A549 (cell line): Measurements from ENCODE around the gene GORASP1. TPM values are rescaled to one million over a fixed set of nuclear protein-coding genes. Genes with fewer than 3 reads are reported as not detected.

ENCODE experiments used
- ATAC-seq, 2 experiments: fragments of 200-7000 bp in 1 of 2; fragments of >200 bp in 1 of 2; cut with Nextera tagmentation in 1 of 2; cut with Tn5 transposase in 1 of 2; 3 replicates each; pipeline versions ENCODE4 v1.8.0 to v1.9.1; 2018 to 2020; ENCODE audit warnings: mild to moderate bottlenecking in 1 of 2, moderate library complexity in 1 of 2
- CTCF ChIA-PET: fragments of 300-600 bp; sonication (Branson Sonifier 250); formaldehyde crosslinking; extraction: SDS; loops from one replicate; lab custom pipeline; 2021; ENCODE audit warnings: antibody characterized with exemption, inconsistent platforms; lab: Yijun Ruan, JAX
- POLR2A ChIA-PET: fragments of 350-600 bp; formaldehyde crosslinking; extraction: SDS; loops from one replicate; lab custom pipeline; 2021; ENCODE audit warnings: antibody characterized with exemption, inconsistent platforms; lab: Yijun Ruan, JAX
- DNase-seq, 2 experiments: peaks; one replicate each; pipeline versions ENCODE4 v3.0.0 to v3.0.0-alpha.2; 2011 to 2016; ENCODE audit warnings: low read depth in 1 of 2, low spot score in 1 of 2
- FAIRE-seq: peaks from 2 replicates; lab custom pipeline; 2011; peaks lifted over from hg19 to GRCh38; lab: Jason Lieb, UNC
- H3K27ac ChIP-seq, 2 experiments: fragments of >200 bp; sonication (Bioruptor Twin); formaldehyde crosslinking; 3 replicates each; pipeline ENCODE4 v1.5.1; 2016 to 2017
- H3K4me1 ChIP-seq: fragments of >200 bp; sonication (Bioruptor Twin); formaldehyde crosslinking; 3 replicates; pipeline ENCODE4 v1.6.1; 2016
- H3K4me2 ChIP-seq: fragments of >200 bp; sonication (Bioruptor Twin); formaldehyde crosslinking; 3 replicates; pipeline ENCODE4 v1.6.1; 2016
- H3K4me3 ChIP-seq: fragments of >200 bp; sonication (Bioruptor Twin); formaldehyde crosslinking; 3 replicates; pipeline ENCODE4 v1.5.1; 2016
- H3K9me3 ChIP-seq: fragments of >200 bp; sonication (Bioruptor Twin); formaldehyde crosslinking; 3 replicates; pipeline ENCODE4 v1.6.1; 2016
- CBX2 ChIP-seq: fragments of 200-600 bp; sonication (generic); IDR thresholded peaks from 2 replicates; pipeline ENCODE4 v1.6.1; 2016; ENCODE audit warnings: low read depth, mild to moderate bottlenecking, borderline replicate concordance
- CEBPB ChIP-seq, 2 experiments: fragments of >200 bp in 1 of 2; sonication (Bioruptor Twin) in 1 of 2; formaldehyde crosslinking in 1 of 2; IDR thresholded peaks; 2 replicates each; pipeline ENCODE4 v1.6.1; 2012 to 2016
- E2F6 ChIP-seq: IDR thresholded peaks from 2 replicates; pipeline ENCODE4 v1.6.1; 2012; ENCODE audit warnings: low read depth, borderline replicate concordance
- EP300 ChIP-seq, 2 experiments: fragments of >200 bp; sonication (Bioruptor Twin); formaldehyde crosslinking; IDR thresholded peaks; 2 replicates in 1 of 2; 3 replicates in 1 of 2; pipeline ENCODE4 v1.6.1; 2016 to 2017
- FOSB ChIP-seq: fragments of 250-450 bp; sonication (Bioruptor Pico); IDR thresholded peaks from 2 replicates; pipeline ENCODE4 v1.5.0; 2020; ENCODE audit warnings: mild to moderate bottlenecking, moderate library complexity
- GATA3 ChIP-seq: IDR thresholded peaks from 2 replicates; pipeline ENCODE4 v1.6.1; 2012; ENCODE audit warnings: borderline replicate concordance
- HDAC2 ChIP-seq: fragments of 200-600 bp; sonication (generic); IDR thresholded peaks from 2 replicates; pipeline ENCODE4 v1.6.1; 2016
- KDM1A ChIP-seq: fragments of 200-600 bp; sonication (generic); IDR thresholded peaks from 2 replicates; pipeline ENCODE4 v1.6.1; 2016; ENCODE audit warnings: low read depth, mild to moderate bottlenecking
- MAFK ChIP-seq: fragments of 450-650 bp; IDR thresholded peaks from 2 replicates; pipeline ENCODE4 v1.6.1; 2014; ENCODE audit not compliant: partially characterized antibody
- MAZ ChIP-seq: fragments of 150-350 bp; IDR thresholded peaks from 2 replicates; pipeline ENCODE4 v1.6.1; 2014; ENCODE audit warnings: antibody characterized with exemption, low read depth, low read length, borderline replicate concordance
- NFE2L2 ChIP-seq: fragments of 150-350 bp; conservative IDR thresholded peaks from 2 replicates; pipeline ENCODE4 v1.6.1; 2014; ENCODE audit warnings: low read length
- NR3C1 ChIP-seq: fragments of >200 bp; sonication (Bioruptor Twin); formaldehyde crosslinking; IDR thresholded peaks from 3 replicates; pipeline ENCODE4 v1.6.1; 2017
- PBX3 ChIP-seq: IDR thresholded peaks from 2 replicates; pipeline ENCODE4 v1.6.1; 2012
- POLR2A ChIP-seq: IDR thresholded peaks from 2 replicates; pipeline ENCODE4 v1.6.1; 2012; ENCODE audit warnings: mild to moderate bottlenecking, low read length
- RNF2 ChIP-seq: fragments of 200-600 bp; sonication (generic); IDR thresholded peaks from 2 replicates; pipeline ENCODE4 v1.6.1; 2016; ENCODE audit warnings: low read depth, mild to moderate bottlenecking, antibody characterized with exemption, moderate library complexity, borderline replicate concordance
- SMC3 ChIP-seq: fragments of >200 bp; sonication (Bioruptor Twin); formaldehyde crosslinking; IDR thresholded peaks from 3 replicates; pipeline ENCODE4 v1.6.1; 2018; ENCODE audit warnings: inconsistent platforms
- TP53 ChIP-seq: fragments of 250-450 bp; sonication (Bioruptor Pico); IDR thresholded peaks from 2 replicates; pipeline ENCODE4 v1.5.0; 2021; ENCODE audit warnings: mild to moderate bottlenecking, moderate library complexity
- ZC3H11A ChIP-seq: fragments of 450-650 bp; IDR thresholded peaks from 2 replicates; pipeline ENCODE4 v1.6.1; 2014; ENCODE audit warnings: antibody characterized with exemption, mild to moderate bottlenecking
- ZFP36 ChIP-seq: fragments of 450-650 bp; IDR thresholded peaks from 2 replicates; pipeline ENCODE4 v1.6.1; 2014; ENCODE audit warnings: borderline replicate concordance; ENCODE audit not compliant: partially characterized antibody
- WGBS: methylation state at CpG from one replicate; pipeline ENCODE4 v1.1.6; 2017; ENCODE audit errors: missing lambda C conversion rate; 5-methylcytosine and 5-hydroxymethylcytosine counted together
- polyA plus RNA-seq, 4 experiments: library from polyadenylated mRNA; depleted of rRNA in 3 of 4; stranded (reverse); fragments of >200 nt; fragmentation: RNase III in 1 of 4; extraction: RNeasy Plus Mini Kit Qiagen cat#74134 plus additional on column Dnase treatment in 1 of 4; gene quantifications; 2 replicates in 3 of 4; 3 replicates in 1 of 4; pipeline ENCODE4 v1.2.3, GENCODE V29; 2011 to 2017
- TF ChIP-seq, protein P1 (sequence below): fragments of 450-650 bp; IDR thresholded peaks from 2 replicates; pipeline ENCODE4 v1.6.1; 2014; ENCODE audit warnings: antibody characterized with exemption
- TF ChIP-seq, protein P2 (sequence below): fragments of >200 bp; sonication (Bioruptor Twin); formaldehyde crosslinking; IDR thresholded peaks from 3 replicates; pipeline ENCODE4 v1.5.1; 2016
- TF ChIP-seq, protein P3 (sequence below): fragments of >200 bp; sonication (Bioruptor Twin); formaldehyde crosslinking; IDR thresholded peaks from 2 replicates; pipeline ENCODE4 v1.6.1; 2016

GORASP1 gene
- polyA plus RNA-seq, 2 of the 4 experiments (the other 2 are of a cell fraction) = 30.3 to 32.3 TPM

DNA sequence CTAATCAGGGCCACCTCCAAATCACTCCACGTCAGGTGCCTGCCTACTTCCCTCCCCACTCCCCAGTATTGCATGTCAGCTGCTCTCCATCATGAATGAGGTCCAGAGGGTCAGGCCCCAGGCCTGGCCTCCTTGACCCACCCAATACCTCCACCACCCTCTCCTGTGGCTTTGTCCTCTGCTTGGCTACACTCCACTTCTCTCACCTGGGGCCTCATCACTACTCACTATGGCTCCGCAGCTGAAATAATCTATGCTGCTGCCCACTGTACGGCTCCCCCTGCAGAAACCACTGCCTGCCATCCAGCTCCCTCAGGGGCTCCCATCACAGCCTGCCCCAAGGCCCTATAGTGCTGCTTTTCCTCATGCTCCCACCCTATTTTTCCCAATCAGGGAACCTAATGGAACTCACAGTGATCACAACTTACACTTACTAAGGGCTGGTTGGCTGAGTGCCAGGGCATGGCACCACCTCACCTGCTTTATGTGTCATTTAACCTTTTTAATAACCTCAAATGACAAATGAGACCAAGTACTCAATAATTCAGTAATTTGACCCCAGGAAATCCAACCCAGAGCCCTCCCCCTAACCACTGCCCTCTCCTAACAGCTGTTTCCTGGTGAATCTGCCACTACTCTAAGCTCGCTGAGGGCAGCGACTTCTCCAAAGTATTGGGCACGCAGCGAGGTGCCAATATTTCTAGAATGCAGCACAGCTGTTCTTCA, 2.3 kb downstream of the GORASP1 start:
- H3K4me3 ChIP-seq = no peak overlapping the region
- TF ChIP-seq KDM1A = no peak
- TF ChIP-seq GATA3 = no peak
- TF ChIP-seq NFE2L2 = no peak
- TF ChIP-seq MAFK = no peak
- no peak for TF ChIP-seq CBX2
- TF ChIP-seq TP53 (CRISPR knock-in tag) = no peak
- TF ChIP-seq, protein P1, sequence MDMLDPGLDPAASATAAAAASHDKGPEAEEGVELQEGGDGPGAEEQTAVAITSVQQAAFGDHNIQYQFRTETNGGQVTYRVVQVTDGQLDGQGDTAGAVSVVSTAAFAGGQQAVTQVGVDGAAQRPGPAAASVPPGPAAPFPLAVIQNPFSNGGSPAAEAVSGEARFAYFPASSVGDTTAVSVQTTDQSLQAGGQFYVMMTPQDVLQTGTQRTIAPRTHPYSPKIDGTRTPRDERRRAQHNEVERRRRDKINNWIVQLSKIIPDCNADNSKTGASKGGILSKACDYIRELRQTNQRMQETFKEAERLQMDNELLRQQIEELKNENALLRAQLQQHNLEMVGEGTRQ = no peak
- TF ChIP-seq E2F6 = no peak
- no peak for TF ChIP-seq ZFP36
- TF ChIP-seq, protein P2, sequence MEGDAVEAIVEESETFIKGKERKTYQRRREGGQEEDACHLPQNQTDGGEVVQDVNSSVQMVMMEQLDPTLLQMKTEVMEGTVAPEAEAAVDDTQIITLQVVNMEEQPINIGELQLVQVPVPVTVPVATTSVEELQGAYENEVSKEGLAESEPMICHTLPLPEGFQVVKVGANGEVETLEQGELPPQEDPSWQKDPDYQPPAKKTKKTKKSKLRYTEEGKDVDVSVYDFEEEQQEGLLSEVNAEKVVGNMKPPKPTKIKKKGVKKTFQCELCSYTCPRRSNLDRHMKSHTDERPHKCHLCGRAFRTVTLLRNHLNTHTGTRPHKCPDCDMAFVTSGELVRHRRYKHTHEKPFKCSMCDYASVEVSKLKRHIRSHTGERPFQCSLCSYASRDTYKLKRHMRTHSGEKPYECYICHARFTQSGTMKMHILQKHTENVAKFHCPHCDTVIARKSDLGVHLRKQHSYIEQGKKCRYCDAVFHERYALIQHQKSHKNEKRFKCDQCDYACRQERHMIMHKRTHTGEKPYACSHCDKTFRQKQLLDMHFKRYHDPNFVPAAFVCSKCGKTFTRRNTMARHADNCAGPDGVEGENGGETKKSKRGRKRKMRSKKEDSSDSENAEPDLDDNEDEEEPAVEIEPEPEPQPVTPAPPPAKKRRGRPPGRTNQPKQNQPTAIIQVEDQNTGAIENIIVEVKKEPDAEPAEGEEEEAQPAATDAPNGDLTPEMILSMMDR = no peak
- TF ChIP-seq HDAC2 = no peak
- TF ChIP-seq NR3C1 = no peak
- TF ChIP-seq PBX3 = no peak
- no peak for TF ChIP-seq FOSB (CRISPR knock-in tag)
- TF ChIP-seq CEBPB (IDR thresholded peaks at IDR 0.05) = no peak
- no peak for TF ChIP-seq SMC3
- TF ChIP-seq, protein P3, sequence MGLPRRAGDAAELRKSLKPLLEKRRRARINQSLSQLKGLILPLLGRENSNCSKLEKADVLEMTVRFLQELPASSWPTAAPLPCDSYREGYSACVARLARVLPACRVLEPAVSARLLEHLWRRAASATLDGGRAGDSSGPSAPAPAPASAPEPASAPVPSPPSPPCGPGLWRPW = no peak
- no peak for TF ChIP-seq EP300 (IDR thresholded peaks at IDR 0.05)
- no peak for TF ChIP-seq MAZ
- no peak for TF ChIP-seq ZC3H11A
- no peaks in the 10 kb centered on the region for H3K9me3 ChIP-seq
- no peak overlapping the region; the same call in 2 of the 3 replicates for H3K4me2 ChIP-seq
- no peak for DNase-seq
- 92% methylated on average over 7 of the region's 7 CpGs for WGBS
- POLR2A ChIA-PET = no interaction called here
- ATAC-seq = no peak
- H3K27ac ChIP-seq = no peak overlapping the region
- CTCF ChIA-PET = interaction anchor here (0.9 to 14.1 kb wide), 7 partner anchors 13 to 185 kb away, joined by 3 to 164 read pairs (median 3); no protein-coding TSS in a partner anchor
- no peak for FAIRE-seq
- peaks cover 13% of the 10 kb centered on the region; the same call in 2 of the 3 replicates for H3K4me1 ChIP-seq

- POLR2A ChIA-PET = no interaction called here
- DNase-seq (no peak), ATAC-seq (no peak), FAIRE-seq (no peak)
- CTCF ChIA-PET = interaction anchor here (0.9 to 14.1 kb wide), 7 partner anchors 14 to 186 kb away, joined by 3 to 164 read pairs (median 3); no protein-coding TSS in a partner anchor
- peaks cover 13% of the 10 kb centered on the region; the same call in 2 of the 3 replicates for H3K4me1 ChIP-seq
- H3K27ac ChIP-seq = no peak overlapping the region
- WGBS = 92% methylated on average over 6 of the region's 6 CpGs
- no peaks in the 10 kb centered on the region for H3K9me3 ChIP-seq
- TF ChIP-seq PBX3 (no peak), POLR2A (no peak), RNF2 (no peak), TP53 (CRISPR knock-in tag) (no peak)
- no peak overlapping the region for H3K4me2 ChIP-seq
- H3K4me3 ChIP-seq = no peak overlapping the region
Observed at GRCh38 chr3:39103791-39104552, 3.5 kb downstream of the GORASP1 start.
